ENCODE data around the gene SELENOS. TPM values are rescaled to one million over a fixed set of nuclear protein-coding genes. Genes with fewer than 3 reads are reported as not detected.

The SELENOS gene
- total and polyA plus RNA-seq, 9 of the 15 experiments (the other 6 are each of a cell fraction or from before 2014, with no cell fraction given), result 24.9 to 57.4 (median 47.9) TPM

DNA sequence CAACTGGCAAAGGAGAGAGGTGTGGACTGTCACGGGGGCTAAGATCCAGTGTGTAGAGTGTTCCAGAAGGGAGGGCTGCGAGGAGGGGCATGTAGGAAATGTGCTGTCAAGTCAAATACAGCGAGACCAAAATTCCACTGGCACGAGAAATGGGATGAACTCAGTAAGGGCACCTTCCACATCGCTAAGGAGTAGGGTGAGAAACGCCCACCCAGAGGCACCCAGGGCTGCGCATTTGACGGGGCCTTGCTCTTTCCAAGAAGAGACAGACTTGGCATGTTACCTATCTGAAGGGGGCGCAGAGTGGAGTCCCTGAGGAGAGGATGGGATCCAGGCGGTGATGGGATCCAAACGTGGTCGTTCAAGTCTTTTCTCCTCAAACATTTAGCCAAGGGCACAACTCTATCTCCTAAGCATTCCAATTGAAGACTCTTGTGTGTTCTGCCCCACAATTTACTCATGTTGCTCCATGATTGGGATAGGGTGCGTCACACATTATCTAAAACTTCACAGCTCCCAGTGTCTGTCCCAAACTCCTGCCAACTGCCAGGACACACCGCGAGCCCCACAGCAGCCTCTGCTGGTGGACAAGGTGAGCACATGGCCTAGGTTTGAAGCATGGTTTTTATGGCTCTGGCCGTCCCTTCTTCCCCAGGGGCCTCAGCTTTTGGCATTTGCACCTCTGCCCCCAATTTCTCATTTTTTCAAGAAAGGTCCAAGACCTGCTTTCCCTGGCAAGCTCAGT lies 7.6 kb downstream of the SELENOS start (continued):
- TF ChIP-seq, protein P1, sequence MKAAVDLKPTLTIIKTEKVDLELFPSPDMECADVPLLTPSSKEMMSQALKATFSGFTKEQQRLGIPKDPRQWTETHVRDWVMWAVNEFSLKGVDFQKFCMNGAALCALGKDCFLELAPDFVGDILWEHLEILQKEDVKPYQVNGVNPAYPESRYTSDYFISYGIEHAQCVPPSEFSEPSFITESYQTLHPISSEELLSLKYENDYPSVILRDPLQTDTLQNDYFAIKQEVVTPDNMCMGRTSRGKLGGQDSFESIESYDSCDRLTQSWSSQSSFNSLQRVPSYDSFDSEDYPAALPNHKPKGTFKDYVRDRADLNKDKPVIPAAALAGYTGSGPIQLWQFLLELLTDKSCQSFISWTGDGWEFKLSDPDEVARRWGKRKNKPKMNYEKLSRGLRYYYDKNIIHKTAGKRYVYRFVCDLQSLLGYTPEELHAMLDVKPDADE (conservative IDR thresholded peaks at IDR 0.05; ENCODE audit: control insufficient read depth, low read depth, low read length), result no peak
- TF ChIP-seq ZSCAN32 (CRISPR knock-in tag; IDR thresholded peaks at IDR 0.05), result no peak
- no peak for TF ChIP-seq ETS2 (tag; IDR thresholded peaks at IDR 0.05; ENCODE audit: borderline replicate concordance, poor library complexity, severe bottlenecking)
- TF ChIP-seq TBP (optimal IDR thresholded peaks at IDR 0.05; ENCODE audit: low read depth, low read length), result no peak
- TF ChIP-seq, protein P2, sequence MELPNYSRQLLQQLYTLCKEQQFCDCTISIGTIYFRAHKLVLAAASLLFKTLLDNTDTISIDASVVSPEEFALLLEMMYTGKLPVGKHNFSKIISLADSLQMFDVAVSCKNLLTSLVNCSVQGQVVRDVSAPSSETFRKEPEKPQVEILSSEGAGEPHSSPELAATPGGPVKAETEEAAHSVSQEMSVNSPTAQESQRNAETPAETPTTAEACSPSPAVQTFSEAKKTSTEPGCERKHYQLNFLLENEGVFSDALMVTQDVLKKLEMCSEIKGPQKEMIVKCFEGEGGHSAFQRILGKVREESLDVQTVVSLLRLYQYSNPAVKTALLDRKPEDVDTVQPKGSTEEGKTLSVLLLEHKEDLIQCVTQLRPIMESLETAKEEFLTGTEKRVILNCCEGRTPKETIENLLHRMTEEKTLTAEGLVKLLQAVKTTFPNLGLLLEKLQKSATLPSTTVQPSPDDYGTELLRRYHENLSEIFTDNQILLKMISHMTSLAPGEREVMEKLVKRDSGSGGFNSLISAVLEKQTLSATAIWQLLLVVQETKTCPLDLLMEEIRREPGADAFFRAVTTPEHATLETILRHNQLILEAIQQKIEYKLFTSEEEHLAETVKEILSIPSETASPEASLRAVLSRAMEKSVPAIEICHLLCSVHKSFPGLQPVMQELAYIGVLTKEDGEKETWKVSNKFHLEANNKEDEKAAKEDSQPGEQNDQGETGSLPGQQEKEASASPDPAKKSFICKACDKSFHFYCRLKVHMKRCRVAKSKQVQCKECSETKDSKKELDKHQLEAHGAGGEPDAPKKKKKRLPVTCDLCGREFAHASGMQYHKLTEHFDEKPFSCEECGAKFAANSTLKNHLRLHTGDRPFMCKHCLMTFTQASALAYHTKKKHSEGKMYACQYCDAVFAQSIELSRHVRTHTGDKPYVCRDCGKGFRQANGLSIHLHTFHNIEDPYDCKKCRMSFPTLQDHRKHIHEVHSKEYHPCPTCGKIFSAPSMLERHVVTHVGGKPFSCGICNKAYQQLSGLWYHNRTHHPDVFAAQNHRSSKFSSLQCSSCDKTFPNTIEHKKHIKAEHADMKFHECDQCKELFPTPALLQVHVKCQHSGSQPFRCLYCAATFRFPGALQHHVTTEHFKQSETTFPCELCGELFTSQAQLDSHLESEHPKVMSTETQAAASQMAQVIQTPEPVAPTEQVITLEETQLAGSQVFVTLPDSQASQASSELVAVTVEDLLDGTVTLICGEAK (IDR thresholded peaks at IDR 0.05), result no peak
- TF ChIP-seq, protein P2 (CRISPR knock-in tag; IDR thresholded peaks at IDR 0.05), result no peak
- no peak for TF ChIP-seq SMAD4 (CRISPR knock-in tag; conservative IDR thresholded peaks at IDR 0.05)
- TF ChIP-seq RBM15 (IDR thresholded peaks at IDR 0.05; ENCODE audit: insufficient read depth, low read length), result no peak
- no peak for TF ChIP-seq KAT7 (CRISPR knock-in tag; IDR thresholded peaks at IDR 0.05; ENCODE audit: borderline replicate concordance)
- TF ChIP-seq CSDE1 (IDR thresholded peaks at IDR 0.05), result no peak
- TF ChIP-seq, protein P3, sequence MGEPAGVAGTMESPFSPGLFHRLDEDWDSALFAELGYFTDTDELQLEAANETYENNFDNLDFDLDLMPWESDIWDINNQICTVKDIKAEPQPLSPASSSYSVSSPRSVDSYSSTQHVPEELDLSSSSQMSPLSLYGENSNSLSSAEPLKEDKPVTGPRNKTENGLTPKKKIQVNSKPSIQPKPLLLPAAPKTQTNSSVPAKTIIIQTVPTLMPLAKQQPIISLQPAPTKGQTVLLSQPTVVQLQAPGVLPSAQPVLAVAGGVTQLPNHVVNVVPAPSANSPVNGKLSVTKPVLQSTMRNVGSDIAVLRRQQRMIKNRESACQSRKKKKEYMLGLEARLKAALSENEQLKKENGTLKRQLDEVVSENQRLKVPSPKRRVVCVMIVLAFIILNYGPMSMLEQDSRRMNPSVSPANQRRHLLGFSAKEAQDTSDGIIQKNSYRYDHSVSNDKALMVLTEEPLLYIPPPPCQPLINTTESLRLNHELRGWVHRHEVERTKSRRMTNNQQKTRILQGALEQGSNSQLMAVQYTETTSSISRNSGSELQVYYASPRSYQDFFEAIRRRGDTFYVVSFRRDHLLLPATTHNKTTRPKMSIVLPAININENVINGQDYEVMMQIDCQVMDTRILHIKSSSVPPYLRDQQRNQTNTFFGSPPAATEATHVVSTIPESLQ (CRISPR knock-in tag; IDR thresholded peaks at IDR 0.05), result no peak
- TF ChIP-seq ZNF57 (CRISPR knock-in tag; IDR thresholded peaks at IDR 0.05), result no peak
- no peak for TF ChIP-seq ZNF707 (CRISPR knock-in tag; conservative IDR thresholded peaks at IDR 0.05)
- no peak for TF ChIP-seq ZZZ3 (IDR thresholded peaks at IDR 0.05)
- no peak for TF ChIP-seq CBFB (CRISPR knock-in tag; IDR thresholded peaks at IDR 0.05)
- no peak for TF ChIP-seq ZNF3 (CRISPR knock-in tag; IDR thresholded peaks at IDR 0.05)

Measured in K562 (cell line).